T-cell (primary cell): ENCODE data around the gene HS3ST6. TPM values are rescaled to one million over a fixed set of nuclear protein-coding genes. Genes with fewer than 3 reads are reported as not detected.
A peak's percentile ranks its signal among the peaks of the same experiment; 100 is the strongest.
"Not testable (repeated sequence)": the region's sequence is repeated elsewhere in the genome, so short reads cannot be mapped to it uniquely, and the experiment has no call there.

Experiments used
- ATAC-seq, 4 experiments: fragments of 200-7000 bp in 3 of 4; fragments of 150-1000 bp in 1 of 4; cut with Tn5 transposase; replicated peaks in 1 of 4; 1 replicate in 3 of 4; 2 replicates in 1 of 4; pipeline ENCODE4 v1.10.0; 2021; ENCODE audit warnings: moderate library complexity in 3 of 4, mild to moderate bottlenecking in 2 of 4, moderate number of reproducible peaks in 1 of 4
- CTCF ChIA-PET, 2 donors: fragments of 300-600 bp; sonication (Branson Sonifier 250); formaldehyde crosslinking; loops; one replicate each; lab custom pipeline; 2022; ENCODE audit warnings: antibody characterized with exemption in 2 of 2; lab: Charles Lee
- POLR2A ChIA-PET, 2 donors: fragments of 300-600 bp; sonication (Branson Sonifier 250); formaldehyde crosslinking; loops; one replicate each; lab custom pipeline; 2022; ENCODE audit warnings: antibody characterized with exemption in 2 of 2; lab: Charles Lee
- DNase-seq, 35 experiments: peaks; one replicate each; pipeline versions ENCODE4 v3.0.0 to v3.0.0-alpha.2; 2013 to 2023
- H3K27ac ChIP-seq: one replicate; pipeline ENCODE4 v1.5.1; 2013; ENCODE audit warnings: low read length
- H3K27me3 ChIP-seq, 2 experiments: replicated peaks in 1 of 2; 1 replicate in 1 of 2; 2 replicates in 1 of 2; pipeline versions ENCODE4 v1.6.1 to v1.7.0; 2013; ENCODE audit warnings: low read length in 1 of 2, mixed read lengths in 1 of 2; ENCODE audit not compliant: control insufficient read depth in 2 of 2, insufficient read depth in 2 of 2; ENCODE audit errors: extremely low read depth in 1 of 2
- H3K36me3 ChIP-seq, 2 donors: 1 replicate in 1 of 2; 2 replicates in 1 of 2; pipeline versions ENCODE4 v1.6.1 to v1.7.0; 2013; ENCODE audit warnings: low read length in 1 of 2; ENCODE audit not compliant: control insufficient read depth in 2 of 2, insufficient read depth in 1 of 2; ENCODE audit errors: extremely low read depth in 1 of 2
- H3K4me1 ChIP-seq, 2 experiments: 1 replicate in 1 of 2; 2 replicates in 1 of 2; pipeline versions ENCODE4 v1.6.1 to v1.7.0; 2013; ENCODE audit warnings: low read length in 2 of 2, mixed read lengths in 1 of 2; ENCODE audit not compliant: insufficient read depth in 2 of 2, control insufficient read depth in 1 of 2; ENCODE audit errors: extremely low read depth in 1 of 2
- H3K4me3 ChIP-seq, 2 donors: 1 replicate in 1 of 2; 2 replicates in 1 of 2; pipeline versions ENCODE4 v1.5.1 to v1.7.0; 2013; ENCODE audit warnings: mild to moderate bottlenecking in 2 of 2, low read length in 1 of 2, moderate library complexity in 1 of 2; ENCODE audit not compliant: control insufficient read depth in 1 of 2; ENCODE audit errors: extremely low read depth in 1 of 2
- H3K9me3 ChIP-seq: 2 replicates; pipeline ENCODE4 v1.7.0; 2013
- H3K27ac Mint-ChIP-seq, 2 donors: one replicate each; pipeline ENCODE4 v1.8.0; 2020 to 2021; ENCODE audit warnings: mild to moderate bottlenecking in 2 of 2, mixed read lengths in 2 of 2
- H3K27me3 Mint-ChIP-seq, 2 donors: one replicate each; pipeline ENCODE4 v1.8.0; 2021 to 2022; ENCODE audit warnings: mixed read lengths in 2 of 2
- H3K36me3 Mint-ChIP-seq: one replicate; pipeline ENCODE4 v1.8.0; 2021; ENCODE audit warnings: mixed read lengths
- H3K4me1 Mint-ChIP-seq, 3 donors: one replicate each; pipeline ENCODE4 v1.8.0; 2020 to 2022; ENCODE audit warnings: mixed read lengths in 3 of 3, mild to moderate bottlenecking in 1 of 3
- H3K4me3 Mint-ChIP-seq, 3 donors: one replicate each; pipeline ENCODE4 v1.8.0; 2020 to 2022; ENCODE audit warnings: mild to moderate bottlenecking in 3 of 3, mixed read lengths in 3 of 3, moderate library complexity in 3 of 3
- H3K9me3 Mint-ChIP-seq, 3 donors: one replicate each; pipeline ENCODE4 v1.8.0; 2020 to 2022; ENCODE audit warnings: mixed read lengths in 3 of 3
- WGBS: methylation state at CpG from one replicate; pipeline ENCODE4 v1.1.5; 2013; ENCODE audit warnings: missing lambda C conversion rate; ENCODE audit not compliant: insufficient coverage; 5-methylcytosine and 5-hydroxymethylcytosine counted together
- total RNA-seq, 35 experiments: library from RNA in 6 of 35; stranded (reverse) in 6 of 35; fragments of 120-200 nt in 1 of 35; gene quantifications; one replicate each; pipeline versions ENCODE4 v1.2.1 to v1.2.4 and lab custom pipeline; 2013 to 2026

Gene HS3ST6
- total RNA-seq, 5 donors from 2014 or later (not counting 1 experiment from before 2014, with no cell fraction given), result not detected

GRCh38 chr16:1963806-1964505 lies 45.7 kb upstream of the HS3ST6 start:
- Histone ChIP-seq H3K27me3 (no peaks in the 10 kb centered on the region), H3K27ac (peak overlapping the region; percentile 97), H3K4me1 (peaks cover 12 to 61% of the 10 kb centered on the region in 2 experiments), H3K36me3 (peaks cover 7 to 26% of the 10 kb centered on the region in 2 donors), H3K9me3 (no peaks in the 10 kb centered on the region), H3K4me3 (peak overlapping the region; percentile 83 to 95)
- POLR2A ChIA-PET, result interaction anchor here (0.7 to 1.4 kb wide), 10 partner anchors 21 to 550 kb away, joined by 3 to 12 read pairs (median 4); partner anchors contain the start of genes ATP6V0C (in 1 of the 2), MSRB1 (in 1 of the 2), NUBP2 (in 1 of the 2) and PKD1 (in 1 of the 2)
- CTCF ChIA-PET, result interaction anchor here in 1 of 2 donors (0.7 to 1.0 kb wide), 2 partner anchors 28 to 176 kb away, joined by 3 to 6 read pairs; no protein-coding TSS in a partner anchor
- 10% methylated on average over 27 of the region's 44 CpGs for WGBS
- Mint-ChIP-seq H3K27ac (peak overlapping the region; percentile 88 to 91), H3K4me1 (peaks cover 37 to 53% (median 49%) of the 10 kb centered on the region in 3 donors), H3K27me3 (no peaks in the 10 kb centered on the region), H3K9me3 (no peaks in the 10 kb centered on the region), H3K4me3 (peak overlapping the region; percentile 91 to 93 (median 91)), H3K36me3 (peaks cover 21% of the 10 kb centered on the region)
- ATAC-seq (peak in 3 of 4 experiments; percentile 0 to 27 (median 24)), DNase-seq (peak in 13 of 35 experiments; percentile 24 to 58 (median 33))

DNA sequence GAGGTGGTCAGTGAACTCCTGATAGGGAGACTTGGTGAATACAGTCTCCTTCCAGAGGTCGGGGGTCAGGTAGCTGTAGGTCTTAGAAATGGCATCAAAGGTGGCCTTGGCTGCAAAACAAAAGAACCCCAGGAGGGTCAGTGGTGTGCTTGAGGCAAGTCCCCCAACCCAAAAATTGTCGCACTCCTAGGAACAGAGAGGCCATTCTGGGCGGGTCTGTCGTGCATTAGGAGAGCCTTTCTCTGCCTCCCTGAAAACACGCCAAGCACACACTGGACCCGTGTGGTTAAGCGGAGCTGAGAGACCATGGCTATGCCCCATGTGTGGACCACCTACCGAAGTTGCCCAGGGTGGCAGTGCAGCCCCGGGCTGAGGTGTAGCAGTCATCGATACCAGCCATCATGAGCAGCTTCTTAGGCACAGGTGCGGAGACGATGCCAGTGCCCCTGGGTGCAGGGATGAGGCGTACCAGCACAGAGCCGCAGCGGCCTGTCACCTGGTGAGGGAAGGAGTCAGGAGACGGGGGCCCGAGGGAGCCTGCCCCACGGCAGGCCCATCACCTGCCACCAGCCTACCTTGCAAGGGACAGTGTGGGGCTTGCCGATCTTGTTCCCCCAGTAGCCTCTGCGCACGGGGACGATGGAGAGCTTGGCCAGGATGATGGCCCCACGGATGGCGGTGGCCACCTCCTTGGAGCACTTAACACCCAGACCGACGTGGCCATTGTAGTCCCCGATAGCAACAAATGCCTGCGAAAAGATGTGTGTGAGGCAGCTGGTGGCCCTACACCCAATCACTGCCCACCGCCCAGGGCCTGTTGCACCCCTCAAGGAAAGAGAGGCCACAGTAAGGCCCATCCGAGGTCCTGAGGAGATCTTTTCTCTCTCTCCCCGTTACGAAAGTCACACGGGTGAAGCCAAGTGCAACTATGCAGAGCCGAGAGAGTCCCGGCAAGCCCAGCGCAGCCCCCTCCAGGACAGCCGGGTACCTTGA lies 44.2 kb upstream of the HS3ST6 start:
- peak overlapping the region; percentile 38 for H3K27ac ChIP-seq
- peak overlapping the region; percentile 91 to 93 (median 91) for H3K4me3 Mint-ChIP-seq

GRCh38 chr16:1961651-1962067 lies 43.4 kb upstream of the HS3ST6 start:
- peaks cover 37 to 53% (median 49%) of the 10 kb centered on the region in 3 donors for H3K4me1 Mint-ChIP-seq
- CTCF ChIA-PET, result no interaction called here
- no peaks in the 10 kb centered on the region for H3K9me3 Mint-ChIP-seq

More for the DNA sequence above, 44.2 kb upstream of the HS3ST6 start:
- peaks cover 37 to 53% (median 49%) of the 10 kb centered on the region in 3 donors for H3K4me1 Mint-ChIP-seq
- DNase-seq, H3K27me3 ChIP-seq, H3K4me3 ChIP-seq, CTCF ChIA-PET, H3K9me3 Mint-ChIP-seq, POLR2A ChIA-PET, H3K27me3 Mint-ChIP-seq, ATAC-seq, H3K9me3 ChIP-seq: not testable (repeated sequence)
- peak overlapping the region; percentile 88 to 91 for H3K27ac Mint-ChIP-seq
- H3K36me3 ChIP-seq, result peaks cover 7 to 26% of the 10 kb centered on the region in 2 donors
- WGBS, result 55% methylated on average over 23 of the region's 37 CpGs
- peaks cover 12 to 65% of the 10 kb centered on the region in 2 experiments for H3K4me1 ChIP-seq
- H3K36me3 Mint-ChIP-seq, result peaks cover 21% of the 10 kb centered on the region

GRCh38 chr16:1960665-1961630 lies 42.7 kb upstream of the HS3ST6 start:
- H3K9me3 Mint-ChIP-seq, result no peaks in the 10 kb centered on the region
- 32% methylated on average over 15 of the region's 20 CpGs for WGBS
- H3K27ac ChIP-seq, result peak overlapping the region; percentile 44
- H3K36me3 ChIP-seq, result peaks cover 7 to 26% of the 10 kb centered on the region in 2 donors
- peaks cover 21% of the 10 kb centered on the region for H3K36me3 Mint-ChIP-seq
- H3K4me3 ChIP-seq, result no peak overlapping the region
- H3K4me3 Mint-ChIP-seq, result peak overlapping the region; percentile 90 to 91 (median 91)
- H3K27ac Mint-ChIP-seq, result peak overlapping the region; percentile 93
- no peaks in the 10 kb centered on the region for H3K27me3 Mint-ChIP-seq
- no peak for ATAC-seq
- CTCF ChIA-PET, result interaction anchor here in 1 of 2 donors (0.5 kb wide), 1 partner anchor 54 kb away, joined by 3 read pairs; no protein-coding TSS in a partner anchor
- DNase-seq, result peak in 3 of 35 experiments; percentile 19 to 50 (median 35)
- H3K4me1 ChIP-seq, result peaks cover 12 to 63% of the 10 kb centered on the region in 2 experiments
- POLR2A ChIA-PET, result interaction anchor here in 1 of 2 donors (0.5 to 0.6 kb wide), 2 partner anchors 18 to 484 kb away, joined by 3 to 8 read pairs; partner anchors contain the start of gene MSRB1
- H3K27me3 ChIP-seq, result peaks cover 0 to 4% of the 10 kb centered on the region in 2 experiments
- no peaks in the 10 kb centered on the region for H3K9me3 ChIP-seq
- peaks cover 37 to 53% (median 49%) of the 10 kb centered on the region in 3 donors for H3K4me1 Mint-ChIP-seq

More at GRCh38 chr16:1961651-1962067, 43.4 kb upstream of the HS3ST6 start:
- Histone ChIP-seq H3K9me3 (no peaks in the 10 kb centered on the region), H3K27me3 (peaks cover 0 to 4% of the 10 kb centered on the region in 2 experiments), H3K36me3 (peaks cover 7 to 26% of the 10 kb centered on the region in 2 donors), H3K27ac (peak overlapping the region; percentile 47), H3K4me3 (no peak overlapping the region), H3K4me1 (peaks cover 12 to 65% of the 10 kb centered on the region in 2 experiments)
- peak overlapping the region; percentile 78 to 80 for H3K27ac Mint-ChIP-seq
- POLR2A ChIA-PET, result no interaction called here
- peaks cover 21% of the 10 kb centered on the region for H3K36me3 Mint-ChIP-seq
- no peaks in the 10 kb centered on the region for H3K27me3 Mint-ChIP-seq
- WGBS, result 29% methylated on average over 3 of the region's 6 CpGs
- DNase-seq, result peak in 1 of 35 experiments; percentile 33
- peak overlapping the region; percentile 39 to 91 (median 58) for H3K4me3 Mint-ChIP-seq
- ATAC-seq, result no peak

GRCh38 chr16:1959269-1960039 lies 41.2 kb upstream of the HS3ST6 start, which contains the start of gene NDUFB10:
NDUFB10 (plus strand) TSS chr16:1959538; CDS start chr16:1959625, 87 bp downstream.
- DNase-seq, result peak; percentile 68 to 95 (median 84)
- Mint-ChIP-seq H3K4me3 (peak within 1 kb of the TSS; percentile 90 to 91 (median 91)), H3K9me3 (no peaks in the 10 kb centered on the region), H3K27me3 (no peaks in the 10 kb centered on the region), H3K27ac (peak within 1 kb of the TSS; percentile 93), H3K36me3 (peaks cover 21% of the 10 kb centered on the region), H3K4me1 (peaks cover 32 to 46% (median 43%) of the 10 kb centered on the region in 3 donors)
- under 1% methylated on average over 79 of the region's 79 CpGs for WGBS
- POLR2A ChIA-PET, result no interaction called here
- peaks cover 0 to 5% of the 10 kb centered on the region in 2 experiments for H3K27me3 ChIP-seq
- no peaks in the 10 kb centered on the region for H3K9me3 ChIP-seq
- ATAC-seq, result peak; percentile 83 to 93 (median 88)
- peak within 1 kb of the TSS; percentile 64 to 90 for H3K4me3 ChIP-seq
- CTCF ChIA-PET, result interaction anchor here in 1 of 2 donors (1.2 kb wide), 1 partner anchor 12 kb away, joined by 4 read pairs; the partner anchor contains the start of gene TBL3
- peak within 1 kb of the TSS; percentile 70 for H3K27ac ChIP-seq
- H3K36me3 ChIP-seq, result peaks cover 7 to 26% of the 10 kb centered on the region in 2 donors
- H3K4me1 ChIP-seq, result peaks cover 12 to 55% of the 10 kb centered on the region in 2 experiments
